ENCODE data around the gene PDZRN3.

PDZRN3 gene

DNA sequence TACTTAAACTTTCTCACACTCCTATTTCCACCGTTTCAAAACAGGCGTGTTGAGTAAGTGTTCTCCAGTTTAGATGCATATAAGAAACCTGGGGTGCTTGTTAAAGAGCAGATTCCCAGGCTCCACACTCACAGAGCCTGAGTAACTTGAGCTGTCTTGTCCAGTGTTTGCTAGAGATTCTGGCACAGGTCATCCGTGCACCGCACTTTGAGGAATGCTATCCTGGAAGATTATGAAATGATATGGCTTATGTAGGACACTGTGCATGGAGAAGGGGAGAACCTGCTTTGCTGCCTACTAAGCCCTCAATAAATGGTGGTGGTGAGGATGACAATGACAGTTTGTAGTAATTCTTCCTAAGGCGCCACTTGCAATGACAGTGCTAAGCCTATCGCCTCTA is 273.7 kb downstream of the PDZRN3 start:
- peak; percentile 70 for ATAC-seq

DNA sequence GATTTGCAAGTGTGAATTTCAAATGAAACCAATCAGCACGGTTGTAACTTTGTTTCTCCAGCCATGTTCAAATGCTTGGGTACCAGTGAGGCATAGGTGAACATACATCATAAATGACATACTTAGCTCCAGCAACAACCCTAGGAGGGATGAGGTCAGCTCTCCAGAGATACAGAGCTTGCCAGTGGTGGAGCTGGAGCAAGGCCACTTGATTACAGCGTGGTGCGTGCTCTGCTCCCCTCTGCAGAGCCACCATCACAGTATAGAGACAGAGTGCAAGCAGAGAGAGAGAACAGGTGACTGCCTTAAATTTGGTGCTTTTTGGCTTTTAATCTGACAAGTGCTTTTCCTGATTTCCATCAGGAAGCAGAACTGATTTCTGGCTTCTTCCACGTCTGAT is 275.1 kb downstream of the PDZRN3 start:
- TF ChIP-seq CSDC2 (CRISPR knock-in tag; IDR thresholded peaks at IDR 0.05) (no peak), BACH2 (CRISPR knock-in tag; IDR thresholded peaks at IDR 0.05; ENCODE audit: borderline replicate concordance) (no peak), ZNF70 (CRISPR knock-in tag; IDR thresholded peaks at IDR 0.05) (no peak), ARNTL (CRISPR knock-in tag; IDR thresholded peaks at IDR 0.05; ENCODE audit: borderline replicate concordance, low read depth) (no peak), TOX (CRISPR knock-in tag; IDR thresholded peaks at IDR 0.05; ENCODE audit: borderline replicate concordance) (no peak), OSR1 (CRISPR knock-in tag; IDR thresholded peaks at IDR 0.05) (no peak), ZFP30 (CRISPR knock-in tag; IDR thresholded peaks at IDR 0.05) (no peak), ESRRG (CRISPR knock-in tag; IDR thresholded peaks at IDR 0.05) (no peak), ISL1 (CRISPR knock-in tag; IDR thresholded peaks at IDR 0.05) (no peak), RARB (CRISPR knock-in tag; IDR thresholded peaks at IDR 0.05) (no peak), ZC3H10 (CRISPR knock-in tag; IDR thresholded peaks at IDR 0.05) (no peak), ZFP3 (CRISPR knock-in tag; IDR thresholded peaks at IDR 0.05) (no peak)
- TF ChIP-seq, protein P1, sequence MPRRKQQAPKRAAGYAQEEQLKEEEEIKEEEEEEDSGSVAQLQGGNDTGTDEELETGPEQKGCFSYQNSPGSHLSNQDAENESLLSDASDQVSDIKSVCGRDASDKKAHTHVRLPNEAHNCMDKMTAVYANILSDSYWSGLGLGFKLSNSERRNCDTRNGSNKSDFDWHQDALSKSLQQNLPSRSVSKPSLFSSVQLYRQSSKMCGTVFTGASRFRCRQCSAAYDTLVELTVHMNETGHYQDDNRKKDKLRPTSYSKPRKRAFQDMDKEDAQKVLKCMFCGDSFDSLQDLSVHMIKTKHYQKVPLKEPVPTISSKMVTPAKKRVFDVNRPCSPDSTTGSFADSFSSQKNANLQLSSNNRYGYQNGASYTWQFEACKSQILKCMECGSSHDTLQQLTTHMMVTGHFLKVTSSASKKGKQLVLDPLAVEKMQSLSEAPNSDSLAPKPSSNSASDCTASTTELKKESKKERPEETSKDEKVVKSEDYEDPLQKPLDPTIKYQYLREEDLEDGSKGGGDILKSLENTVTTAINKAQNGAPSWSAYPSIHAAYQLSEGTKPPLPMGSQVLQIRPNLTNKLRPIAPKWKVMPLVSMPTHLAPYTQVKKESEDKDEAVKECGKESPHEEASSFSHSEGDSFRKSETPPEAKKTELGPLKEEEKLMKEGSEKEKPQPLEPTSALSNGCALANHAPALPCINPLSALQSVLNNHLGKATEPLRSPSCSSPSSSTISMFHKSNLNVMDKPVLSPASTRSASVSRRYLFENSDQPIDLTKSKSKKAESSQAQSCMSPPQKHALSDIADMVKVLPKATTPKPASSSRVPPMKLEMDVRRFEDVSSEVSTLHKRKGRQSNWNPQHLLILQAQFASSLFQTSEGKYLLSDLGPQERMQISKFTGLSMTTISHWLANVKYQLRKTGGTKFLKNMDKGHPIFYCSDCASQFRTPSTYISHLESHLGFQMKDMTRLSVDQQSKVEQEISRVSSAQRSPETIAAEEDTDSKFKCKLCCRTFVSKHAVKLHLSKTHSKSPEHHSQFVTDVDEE (CRISPR knock-in tag; IDR thresholded peaks at IDR 0.05), result no peak
- no peak for ATAC-seq

More for the DNA sequence above, 273.7 kb downstream of the PDZRN3 start:
- TF ChIP-seq CSDC2 (CRISPR knock-in tag; IDR thresholded peaks at IDR 0.05), result no peak
- TF ChIP-seq CREB5 (CRISPR knock-in tag; IDR thresholded peaks at IDR 0.05; ENCODE audit: low read depth), result no peak
- no peak for TF ChIP-seq ZC3H10 (CRISPR knock-in tag; IDR thresholded peaks at IDR 0.05)
- no peak for TF ChIP-seq SNAI2 (CRISPR knock-in tag; IDR thresholded peaks at IDR 0.05)
- TF ChIP-seq ESRRG (CRISPR knock-in tag; IDR thresholded peaks at IDR 0.05), result no peak
- no peak for TF ChIP-seq TCF4 (CRISPR knock-in tag; IDR thresholded peaks at IDR 0.05; ENCODE audit: borderline replicate concordance)
- TF ChIP-seq ISL1 (CRISPR knock-in tag; IDR thresholded peaks at IDR 0.05), result no peak
- no peak for TF ChIP-seq GLIS3 (CRISPR knock-in tag; IDR thresholded peaks at IDR 0.05)
- no peak for TF ChIP-seq ZFP30 (CRISPR knock-in tag; IDR thresholded peaks at IDR 0.05)
- no peak for TF ChIP-seq ZFP3 (CRISPR knock-in tag; IDR thresholded peaks at IDR 0.05)
- TF ChIP-seq, protein P2, sequence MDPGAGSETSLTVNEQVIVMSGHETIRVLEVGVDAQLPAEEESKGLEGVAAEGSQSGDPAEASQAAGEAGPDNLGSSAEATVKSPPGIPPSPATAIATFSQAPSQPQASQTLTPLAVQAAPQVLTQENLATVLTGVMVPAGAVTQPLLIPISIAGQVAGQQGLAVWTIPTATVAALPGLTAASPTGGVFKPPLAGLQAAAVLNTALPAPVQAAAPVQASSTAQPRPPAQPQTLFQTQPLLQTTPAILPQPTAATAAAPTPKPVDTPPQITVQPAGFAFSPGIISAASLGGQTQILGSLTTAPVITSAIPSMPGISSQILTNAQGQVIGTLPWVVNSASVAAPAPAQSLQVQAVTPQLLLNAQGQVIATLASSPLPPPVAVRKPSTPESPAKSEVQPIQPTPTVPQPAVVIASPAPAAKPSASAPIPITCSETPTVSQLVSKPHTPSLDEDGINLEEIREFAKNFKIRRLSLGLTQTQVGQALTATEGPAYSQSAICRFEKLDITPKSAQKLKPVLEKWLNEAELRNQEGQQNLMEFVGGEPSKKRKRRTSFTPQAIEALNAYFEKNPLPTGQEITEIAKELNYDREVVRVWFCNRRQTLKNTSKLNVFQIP (CRISPR knock-in tag; IDR thresholded peaks at IDR 0.05; ENCODE audit: borderline replicate concordance, low read depth), result no peak
- TF ChIP-seq CSRNP3 (CRISPR knock-in tag; IDR thresholded peaks at IDR 0.05), result no peak
- TF ChIP-seq BACH2 (CRISPR knock-in tag; IDR thresholded peaks at IDR 0.05; ENCODE audit: borderline replicate concordance), result no peak
- TF ChIP-seq, protein P1 (CRISPR knock-in tag; IDR thresholded peaks at IDR 0.05), result no peak
- TF ChIP-seq ZNF565 (CRISPR knock-in tag; conservative IDR thresholded peaks at IDR 0.05; ENCODE audit: low read depth), result no peak
- TF ChIP-seq PATZ1 (CRISPR knock-in tag; IDR thresholded peaks at IDR 0.05; ENCODE audit: borderline replicate concordance), result no peak
- TF ChIP-seq PPARA (CRISPR knock-in tag; IDR thresholded peaks at IDR 0.05; ENCODE audit: borderline replicate concordance), result no peak
- TF ChIP-seq OSR1 (CRISPR knock-in tag; IDR thresholded peaks at IDR 0.05), result no peak
- no peak for TF ChIP-seq ARNTL (CRISPR knock-in tag; IDR thresholded peaks at IDR 0.05; ENCODE audit: borderline replicate concordance, low read depth)
